HG03558 (cell line): ENCODE results near the gene ZNF563.

Experiments used
- ATAC-seq: cut with Tn5 transposase; IDR thresholded peaks from one replicate; pipeline ENCODE4 v1.9.1; 2021; ENCODE audit warnings: moderate number of reproducible peaks; ENCODE audit not compliant: unreplicated experiment; ENCODE audit errors: extremely low read depth

The ZNF563 gene

GRCh38 chr19:12295191-12295590, 38.2 kb downstream of the ZNF563 start:
- ATAC-seq: no peak

DNA sequence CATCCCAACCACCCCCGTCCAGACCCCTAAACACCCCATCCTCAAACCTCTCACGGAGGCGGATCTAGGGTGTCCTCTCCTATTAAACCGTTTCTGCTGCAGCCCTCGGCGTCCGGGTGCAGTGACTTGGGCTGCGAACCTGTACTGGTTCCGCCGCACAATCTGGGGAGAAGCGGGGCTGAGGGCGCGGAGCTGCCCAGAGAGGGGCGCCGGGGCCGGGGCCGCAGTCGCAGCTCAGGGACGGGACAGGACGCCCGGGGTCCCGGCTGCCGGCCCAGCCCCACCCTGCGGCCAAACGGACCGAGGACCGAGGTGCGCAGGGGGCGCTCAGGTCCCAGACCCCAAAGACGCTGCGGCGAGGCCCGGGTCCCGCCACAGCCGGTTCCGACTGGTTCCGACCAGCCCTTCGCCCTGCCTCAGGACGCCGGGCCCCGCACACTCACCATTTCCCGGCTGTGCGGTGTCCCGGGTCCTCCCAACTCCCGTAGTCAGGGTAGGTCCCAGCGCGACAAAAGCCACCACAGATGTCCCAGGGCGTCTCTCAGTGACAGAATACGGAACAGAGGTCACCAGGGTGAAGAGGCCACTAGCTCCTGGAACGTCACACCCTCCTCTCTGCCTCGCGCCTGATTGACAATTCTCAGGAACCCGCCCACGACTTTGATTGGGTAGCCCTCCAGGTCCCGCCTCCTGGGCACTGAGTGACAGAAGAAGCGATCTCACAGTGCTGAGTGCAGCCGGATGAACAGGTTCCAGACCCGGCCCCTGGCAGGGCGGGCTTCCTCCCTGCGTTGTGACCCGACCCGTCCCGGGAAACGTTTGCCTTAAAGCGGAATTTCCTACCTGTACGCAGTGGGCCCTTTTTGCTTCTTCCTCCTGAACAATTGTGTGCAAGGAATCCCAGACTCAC, 38.9 kb downstream of the ZNF563 start, which contains the start of gene ZNF44:
Gene ZNF44, minus strand, starts transcription at position 635 of the 910 bp plus-strand sequence. Its CDS starts 189 bp downstream, at position 446.
- peak; percentile 64 for ATAC-seq

- ATAC-seq: no peak
Measured at GRCh38 chr19:12293777-12294248, 39.6 kb downstream of the ZNF563 start.

- ATAC-seq: no peak
Measured at GRCh38 chr19:12289790-12290065, 43.7 kb downstream of the ZNF563 start.

DNA sequence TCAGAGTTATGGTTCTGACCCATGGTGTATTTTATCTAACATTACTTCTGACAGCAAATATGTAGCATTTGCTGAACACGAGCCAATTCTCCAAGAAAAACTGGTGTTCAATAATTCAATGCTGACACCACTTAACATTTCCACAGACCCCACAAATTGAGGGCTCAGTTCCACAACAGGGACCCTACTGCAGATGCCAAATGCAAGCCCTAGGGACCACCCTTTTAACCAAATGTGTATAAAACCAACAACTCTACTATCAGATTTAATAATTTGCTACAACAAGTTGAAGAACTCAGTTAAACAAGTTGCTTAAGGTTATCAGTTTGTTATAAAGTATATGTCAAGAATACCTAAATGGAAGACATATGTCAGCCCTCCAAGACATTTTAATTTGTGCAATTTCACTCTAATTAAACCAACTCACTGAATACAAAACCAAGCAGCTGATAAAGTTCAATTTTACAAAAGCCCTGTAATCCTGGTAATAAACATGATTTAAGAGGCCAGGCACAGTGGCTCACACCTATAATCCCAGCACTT, 45.4 kb downstream of the ZNF563 start:
- no peak for ATAC-seq

- no peak for ATAC-seq
Measured at GRCh38 chr19:12284631-12285030, 48.8 kb downstream of the ZNF563 start.

DNA sequence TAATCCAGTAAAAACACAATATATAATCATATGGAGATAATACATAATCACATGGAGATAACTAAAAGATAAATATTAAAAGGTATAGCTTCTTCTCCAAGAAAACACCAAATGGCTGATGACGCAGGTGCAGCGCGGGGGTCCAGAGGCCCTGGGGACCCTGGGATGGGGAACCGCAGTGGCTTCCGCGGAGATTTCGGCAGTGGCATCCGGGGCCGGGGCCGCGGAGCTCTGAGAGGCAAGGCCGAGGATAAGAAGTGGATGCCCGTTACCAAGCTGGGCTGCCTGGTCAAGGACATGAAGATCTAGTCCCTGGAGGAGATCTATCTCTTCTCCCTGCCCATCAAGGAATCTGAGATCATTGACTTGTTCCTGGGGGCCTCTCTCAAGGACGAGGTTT, 49.2 kb downstream of the ZNF563 start:
- ATAC-seq: no peak

DNA sequence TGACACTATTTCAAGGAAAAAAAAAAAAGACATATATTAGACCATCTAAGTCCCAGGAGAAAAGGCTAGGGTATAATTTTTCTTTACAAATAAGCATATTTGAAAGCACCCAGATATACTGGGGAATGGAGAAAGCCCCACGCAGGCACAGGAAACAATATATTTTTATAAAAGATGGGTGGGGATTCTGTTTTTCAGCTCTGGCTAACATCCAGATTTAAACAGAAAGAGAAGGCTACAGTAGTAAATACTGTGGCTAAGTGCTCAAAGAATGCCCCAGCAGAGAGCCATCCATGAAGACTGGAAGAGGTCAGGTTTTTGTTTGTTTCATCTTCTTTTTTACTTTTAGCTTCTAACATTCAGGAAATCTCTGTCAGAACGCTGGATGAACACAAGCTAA, 54.7 kb downstream of the ZNF563 start:
- no peak for ATAC-seq

GRCh38 chr19:12272980-12273901, 60.2 kb downstream of the ZNF563 start:
- no peak for ATAC-seq

DNA sequence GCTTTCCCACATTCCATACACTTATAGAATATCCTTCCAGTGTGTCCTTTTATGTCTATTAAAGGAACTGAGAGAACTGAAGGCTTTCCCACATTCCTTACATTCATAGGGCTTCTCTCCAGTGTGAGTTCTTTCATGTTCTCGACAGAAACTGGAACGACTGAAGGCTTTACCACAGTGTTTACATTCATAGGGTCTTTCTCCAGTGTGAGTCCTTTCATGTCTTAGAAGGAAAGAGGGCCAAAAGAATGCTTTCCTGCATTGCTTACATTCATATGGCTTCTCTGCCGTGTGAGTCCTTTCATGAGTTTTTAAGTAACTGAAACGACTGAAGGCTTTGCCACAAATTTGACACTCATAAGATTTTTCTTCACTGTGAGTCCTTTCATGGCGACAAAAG, 61.0 kb downstream of the ZNF563 start:
- no peak for ATAC-seq

- ATAC-seq: no peak
Measured at GRCh38 chr19:12270854-12271253, 62.6 kb downstream of the ZNF563 start.
